GM13976 (cell line): ENCODE data around the gene ITPK1.

Source experiments
- DNase-seq: peaks from one replicate; pipeline ENCODE4 v3.0.0; 2012; ENCODE audit warnings: low spot score
- in situ Hi-C: fragments of 300-500 bp; cut with MboI; formaldehyde crosslinking; loops from one replicate; pipeline ENCODE4 v1.12.0; 2022; ENCODE audit warnings: low sequenced_read_pairs, mixed read lengths, inconsistent platforms; ENCODE audit not compliant: unreplicated experiment
- TF ChIP-seq, protein P1 (sequence below): IDR thresholded peaks from 2 replicates; pipeline ENCODE4 v1.5.1; 2012; ENCODE audit warnings: borderline replicate concordance, mild to moderate bottlenecking; ENCODE audit not compliant: insufficient read depth; ENCODE audit errors: extremely low read depth, missing control alignments, control extremely low read depth

ITPK1 gene

DNA sequence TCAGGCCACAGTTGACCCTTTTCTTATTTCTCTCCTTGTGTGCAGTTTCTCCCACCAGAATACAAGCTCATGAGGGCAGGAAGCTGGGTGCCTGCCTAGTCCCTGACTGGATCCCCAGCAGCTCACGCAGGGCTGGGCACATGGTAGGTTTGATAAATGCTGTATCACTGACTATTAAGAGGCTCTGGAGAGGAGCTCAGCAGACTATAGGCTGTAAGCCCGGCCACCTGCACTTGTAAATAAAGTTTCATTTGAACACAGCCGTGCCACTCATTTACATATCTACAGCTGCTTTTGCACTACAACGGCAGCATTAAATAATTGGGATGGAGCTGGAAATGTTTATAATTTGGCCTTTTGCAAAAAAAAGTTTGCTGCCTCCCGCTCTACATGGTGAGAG, 160.8 kb downstream of the ITPK1 start:
- DNase-seq = no peak
- in situ Hi-C loops = no loop called here
- TF ChIP-seq, protein P1, sequence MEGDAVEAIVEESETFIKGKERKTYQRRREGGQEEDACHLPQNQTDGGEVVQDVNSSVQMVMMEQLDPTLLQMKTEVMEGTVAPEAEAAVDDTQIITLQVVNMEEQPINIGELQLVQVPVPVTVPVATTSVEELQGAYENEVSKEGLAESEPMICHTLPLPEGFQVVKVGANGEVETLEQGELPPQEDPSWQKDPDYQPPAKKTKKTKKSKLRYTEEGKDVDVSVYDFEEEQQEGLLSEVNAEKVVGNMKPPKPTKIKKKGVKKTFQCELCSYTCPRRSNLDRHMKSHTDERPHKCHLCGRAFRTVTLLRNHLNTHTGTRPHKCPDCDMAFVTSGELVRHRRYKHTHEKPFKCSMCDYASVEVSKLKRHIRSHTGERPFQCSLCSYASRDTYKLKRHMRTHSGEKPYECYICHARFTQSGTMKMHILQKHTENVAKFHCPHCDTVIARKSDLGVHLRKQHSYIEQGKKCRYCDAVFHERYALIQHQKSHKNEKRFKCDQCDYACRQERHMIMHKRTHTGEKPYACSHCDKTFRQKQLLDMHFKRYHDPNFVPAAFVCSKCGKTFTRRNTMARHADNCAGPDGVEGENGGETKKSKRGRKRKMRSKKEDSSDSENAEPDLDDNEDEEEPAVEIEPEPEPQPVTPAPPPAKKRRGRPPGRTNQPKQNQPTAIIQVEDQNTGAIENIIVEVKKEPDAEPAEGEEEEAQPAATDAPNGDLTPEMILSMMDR = no peak

DNA sequence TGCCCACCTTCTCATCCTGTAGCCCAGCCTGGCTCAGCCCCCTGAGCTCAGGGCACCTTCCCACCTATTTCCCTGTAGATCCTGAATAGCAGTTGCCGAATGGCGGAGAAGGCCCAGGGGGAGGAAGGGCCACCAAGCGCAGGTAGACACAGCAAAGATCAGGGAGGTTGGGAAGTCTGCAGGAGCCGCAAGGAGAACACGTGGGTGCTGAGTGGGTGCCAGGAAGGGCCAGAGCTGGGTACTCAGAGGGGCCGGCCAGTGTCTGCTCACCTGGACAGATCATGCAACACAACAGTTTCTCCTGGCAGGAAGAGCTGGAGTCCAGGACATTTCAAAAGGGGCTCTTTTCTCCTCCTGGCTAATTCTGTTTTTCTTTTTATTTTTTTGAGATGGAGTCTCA, 162.2 kb downstream of the ITPK1 start:
- no peak for DNase-seq
- TF ChIP-seq, protein P1 = no peak
- in situ Hi-C loops = no loop called here

DNA sequence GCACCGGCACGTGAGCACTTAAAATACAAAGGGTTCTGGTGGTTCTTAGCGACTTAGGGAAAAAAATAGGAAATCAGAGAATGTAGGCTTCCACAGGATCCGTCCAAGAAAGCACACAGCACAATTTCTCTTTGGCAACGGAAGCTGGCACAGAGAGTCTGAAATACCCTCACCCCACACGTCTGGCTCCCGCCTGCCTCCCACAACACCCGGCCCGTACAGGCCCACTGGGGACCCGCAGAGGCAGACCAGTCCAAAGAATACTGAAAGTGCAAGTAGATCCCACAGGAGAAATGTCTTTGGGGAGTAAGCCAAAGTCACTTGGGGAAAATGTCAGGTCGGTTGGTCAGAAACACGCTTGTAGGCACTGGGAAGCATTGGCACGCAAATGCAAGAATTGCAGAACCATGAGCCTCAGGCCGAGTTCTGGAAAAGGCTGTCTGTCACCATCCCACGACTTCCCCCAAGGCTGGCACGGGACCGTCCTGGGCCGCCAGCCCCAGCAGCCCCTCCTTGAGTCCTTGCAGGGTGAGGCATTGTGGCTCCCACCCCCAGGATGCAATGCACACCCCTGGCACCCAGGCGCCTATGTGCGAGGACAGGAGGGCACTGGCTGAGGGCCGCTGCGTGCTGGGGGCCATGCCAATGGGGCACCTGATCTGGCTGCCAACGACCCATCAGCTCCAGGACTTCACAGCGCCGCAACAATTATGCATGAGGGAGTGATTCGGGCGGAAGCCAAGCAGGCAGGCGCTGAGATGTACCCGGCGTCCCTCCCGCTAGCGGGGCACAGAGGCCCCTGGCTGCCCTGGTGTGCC, 163.0 kb downstream of the ITPK1 start:
- TF ChIP-seq, protein P1 = no peak
- no peak for DNase-seq
- in situ Hi-C loops = no loop called here

DNA sequence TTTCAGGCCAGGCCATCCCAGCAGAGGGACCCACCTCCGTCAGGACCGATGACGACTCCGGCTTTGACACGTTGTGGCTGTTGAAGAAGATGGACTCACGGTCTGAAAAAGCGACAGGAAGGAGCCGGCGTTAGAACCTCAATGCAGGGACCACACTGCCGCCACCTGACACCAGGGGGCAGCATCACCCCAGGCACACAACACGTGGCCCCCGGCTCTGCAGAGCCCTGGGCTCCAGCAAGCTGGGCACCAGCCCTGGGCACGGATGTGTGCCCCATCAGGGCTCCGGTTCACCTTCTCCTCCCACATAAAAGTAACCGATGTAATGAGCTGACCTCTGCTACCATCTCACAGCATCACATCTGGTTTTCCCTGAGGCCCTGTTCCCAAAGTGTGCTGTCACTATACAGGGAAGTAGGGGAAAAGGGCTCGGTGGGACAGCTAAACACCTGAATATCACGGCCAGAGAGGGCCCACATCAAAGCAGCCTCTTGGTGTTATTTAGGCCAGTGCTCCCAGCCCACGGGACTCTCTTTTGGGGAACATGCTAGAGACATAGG, 163.7 kb downstream of the ITPK1 start:
- in situ Hi-C loops = no loop called here
- DNase-seq = peak; percentile 96
- TF ChIP-seq, protein P1 = peak; percentile 97

DNA sequence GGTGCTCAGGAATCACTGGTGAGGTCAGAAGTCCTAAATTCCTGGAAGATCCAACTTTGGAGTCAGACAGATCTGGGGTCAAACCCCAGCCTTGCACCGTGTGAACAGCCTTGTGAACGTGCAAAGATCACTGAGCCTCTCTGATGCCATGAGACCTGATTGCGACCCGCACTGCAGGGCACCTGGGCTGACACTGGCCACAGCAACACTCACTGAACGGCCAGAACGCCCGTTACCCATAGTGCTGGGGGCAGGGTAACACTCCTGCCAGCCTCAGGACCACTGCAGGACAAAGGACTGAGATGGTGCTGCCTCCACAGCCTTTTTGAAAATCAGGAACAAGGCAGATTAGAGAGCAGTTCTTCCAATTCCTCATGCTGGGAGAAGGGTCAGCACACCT, 164.5 kb downstream of the ITPK1 start:
- in situ Hi-C loops = no loop called here
- no peak for DNase-seq
- TF ChIP-seq, protein P1 = no peak

DNA sequence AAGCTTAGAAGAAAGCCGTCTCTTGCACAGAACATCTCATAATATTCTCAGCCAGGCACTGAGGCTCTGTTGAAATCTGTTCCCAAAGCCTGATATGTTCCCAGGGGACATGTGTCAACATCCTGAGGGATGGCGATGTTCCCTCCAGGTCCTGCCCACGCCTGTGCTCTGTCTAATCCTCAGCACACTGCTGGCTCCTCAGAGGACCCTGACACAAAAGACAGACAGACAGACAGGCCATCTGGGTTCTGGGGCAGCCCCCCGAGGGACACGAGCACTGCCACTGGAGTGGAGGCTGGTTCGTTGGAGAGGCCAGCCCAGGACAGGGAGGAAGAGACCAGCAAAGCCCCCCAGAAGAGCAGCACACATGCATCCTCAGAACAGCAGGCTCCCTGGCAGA, 165.0 kb downstream of the ITPK1 start:
- in situ Hi-C loops = no loop called here
- DNase-seq = no peak
- TF ChIP-seq, protein P1 = no peak

DNA sequence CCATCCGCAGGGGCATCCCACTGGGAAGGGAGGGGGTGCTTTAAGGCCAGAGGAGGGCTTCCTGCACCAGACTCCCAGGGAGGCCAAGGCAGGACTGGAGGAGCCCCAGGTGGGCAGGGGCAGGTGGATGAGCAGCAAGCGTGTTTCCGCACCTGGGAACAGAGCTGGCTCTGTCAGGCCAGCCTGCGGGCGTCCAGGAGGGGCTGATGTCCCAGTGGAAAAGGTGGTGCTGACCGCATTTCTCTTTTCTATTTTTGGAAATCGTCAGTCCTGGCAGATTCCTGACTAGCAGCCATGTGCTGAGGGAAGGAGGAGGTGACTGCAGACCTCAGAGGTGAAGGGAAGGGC, 165.6 kb downstream of the ITPK1 start:
- DNase-seq = no peak
- in situ Hi-C loops = no loop called here
- TF ChIP-seq, protein P1 = no peak
